ENCODE measurements around the gene PMS2.

DNA sequence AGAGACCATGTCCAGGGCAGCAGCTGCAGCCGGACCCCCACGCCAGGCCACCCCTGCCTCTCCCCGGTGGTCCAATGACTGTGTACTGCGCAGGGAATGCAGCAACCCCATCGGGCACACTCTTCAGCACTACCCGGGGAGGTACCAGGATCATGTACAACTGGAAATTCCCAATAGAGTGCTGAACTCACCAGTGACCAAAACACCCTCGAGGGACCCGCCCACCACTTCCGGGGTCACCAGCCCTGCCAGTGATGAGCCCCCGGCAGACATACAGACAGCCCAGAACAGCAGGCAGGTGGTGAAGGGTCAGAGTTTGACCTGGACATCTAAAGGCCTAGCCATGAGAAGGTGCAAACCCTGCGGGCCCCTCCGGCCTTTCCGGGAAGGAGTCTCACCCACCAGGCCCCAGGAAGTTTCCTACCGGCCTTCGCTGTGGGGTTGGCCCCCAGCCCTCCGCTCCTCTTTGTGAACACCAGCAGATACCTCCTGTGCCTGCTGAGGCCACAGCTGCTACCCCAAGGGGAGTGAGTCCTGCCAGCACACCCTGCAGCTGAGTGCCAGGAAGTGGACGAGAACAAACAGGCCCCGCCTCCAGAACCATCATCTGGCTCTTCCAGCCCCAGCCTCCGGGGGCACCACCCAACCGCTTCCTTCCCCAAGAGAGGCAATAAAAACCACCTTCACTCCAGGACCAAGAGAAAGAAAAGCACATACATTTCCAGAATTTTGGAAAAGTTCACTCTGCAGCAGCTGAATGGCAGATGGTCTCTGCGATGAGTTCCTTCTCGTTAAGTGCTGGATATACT, 17.4 kb upstream of the PMS2 start:
- TF ChIP-seq, protein P1, sequence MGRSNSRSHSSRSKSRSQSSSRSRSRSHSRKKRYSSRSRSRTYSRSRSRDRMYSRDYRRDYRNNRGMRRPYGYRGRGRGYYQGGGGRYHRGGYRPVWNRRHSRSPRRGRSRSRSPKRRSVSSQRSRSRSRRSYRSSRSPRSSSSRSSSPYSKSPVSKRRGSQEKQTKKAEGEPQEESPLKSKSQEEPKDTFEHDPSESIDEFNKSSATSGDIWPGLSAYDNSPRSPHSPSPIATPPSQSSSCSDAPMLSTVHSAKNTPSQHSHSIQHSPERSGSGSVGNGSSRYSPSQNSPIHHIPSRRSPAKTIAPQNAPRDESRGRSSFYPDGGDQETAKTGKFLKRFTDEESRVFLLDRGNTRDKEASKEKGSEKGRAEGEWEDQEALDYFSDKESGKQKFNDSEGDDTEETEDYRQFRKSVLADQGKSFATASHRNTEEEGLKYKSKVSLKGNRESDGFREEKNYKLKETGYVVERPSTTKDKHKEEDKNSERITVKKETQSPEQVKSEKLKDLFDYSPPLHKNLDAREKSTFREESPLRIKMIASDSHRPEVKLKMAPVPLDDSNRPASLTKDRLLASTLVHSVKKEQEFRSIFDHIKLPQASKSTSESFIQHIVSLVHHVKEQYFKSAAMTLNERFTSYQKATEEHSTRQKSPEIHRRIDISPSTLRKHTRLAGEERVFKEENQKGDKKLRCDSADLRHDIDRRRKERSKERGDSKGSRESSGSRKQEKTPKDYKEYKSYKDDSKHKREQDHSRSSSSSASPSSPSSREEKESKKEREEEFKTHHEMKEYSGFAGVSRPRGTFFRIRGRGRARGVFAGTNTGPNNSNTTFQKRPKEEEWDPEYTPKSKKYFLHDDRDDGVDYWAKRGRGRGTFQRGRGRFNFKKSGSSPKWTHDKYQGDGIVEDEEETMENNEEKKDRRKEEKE (IDR thresholded peaks at IDR 0.05), result no peak
- TF ChIP-seq NBN (IDR thresholded peaks at IDR 0.05), result no peak
- no peak for TF ChIP-seq TCF7 (IDR thresholded peaks at IDR 0.05; ENCODE audit: borderline replicate concordance)
- TF ChIP-seq MEF2A (IDR thresholded peaks at IDR 0.05; ENCODE audit: insufficient read depth, low read depth, low read length), result no peak
- no peak for TF ChIP-seq CREB1 (IDR thresholded peaks at IDR 0.05; ENCODE audit: low read depth)
- TF ChIP-seq CTCF (IDR thresholded peaks at IDR 0.05 in 2 of 3, conservative IDR thresholded peaks at IDR 0.05 in 1 of 3; ENCODE audit: control insufficient read depth in 2 of 3, extremely low read depth in 1 of 3, insufficient read depth in 1 of 3, low read depth in 3 of 3, low read length in 3 of 3), result peak; percentile 38 to 43 (median 41); a peak in 5 of 6 replicates
- no peak for TF ChIP-seq DPF2 (IDR thresholded peaks at IDR 0.05)
- TF ChIP-seq TBL1XR1 (IDR thresholded peaks at IDR 0.05; ENCODE audit: low read depth, low read length), result no peak
- no peak for TF ChIP-seq CHD2 (IDR thresholded peaks at IDR 0.05; ENCODE audit: borderline replicate concordance, low read depth, low read length)
